Activated CD8-positive, alpha-beta memory T cell treated with anti-CD3 and anti-CD28 coated beads, Interleukin-2, amount 50 U/mL, for 1 hour (primary cell): ENCODE data around the gene KIF3C.
"Not testable (repeated sequence)": the region's sequence is repeated elsewhere in the genome, so short reads cannot be mapped to it uniquely, and the experiment has no call there.

Experiments
- DNase-seq: peaks from one replicate; pipeline ENCODE4 v3.0.0-alpha.2; 2020; ENCODE audit errors: extremely low read depth

The KIF3C gene

GRCh38 chr2:25999406-25999805 lies 17.1 kb upstream of the KIF3C start:
- not testable (repeated sequence) for DNase-seq

- not testable (repeated sequence) for DNase-seq
Observed at GRCh38 chr2:25998816-25999383, 16.6 kb upstream of the KIF3C start.

GRCh38 chr2:25996844-25997243 lies 14.5 kb upstream of the KIF3C start:
- no peak for DNase-seq

- no peak for DNase-seq
Observed at GRCh38 chr2:25994509-25994908, 12.2 kb upstream of the KIF3C start.

GRCh38 chr2:25993049-25993448 lies 10.8 kb upstream of the KIF3C start:
- no peak for DNase-seq

GRCh38 chr2:25992556-25992955 lies 10.3 kb upstream of the KIF3C start:
- DNase-seq = no peak

- no peak for DNase-seq
Observed at GRCh38 chr2:25991965-25992364, 9.7 kb upstream of the KIF3C start.

GRCh38 chr2:25989154-25989553 lies 6.9 kb upstream of the KIF3C start:
- no peak for DNase-seq

GRCh38 chr2:25988134-25988533 lies 5.8 kb upstream of the KIF3C start:
- DNase-seq = no peak

- no peak for DNase-seq
Observed at GRCh38 chr2:25983735-25984134, 1.4 kb upstream of the KIF3C start.

GRCh38 chr2:25982968-25983280 lies 627 bp upstream of the KIF3C start:
- DNase-seq = no peak

- no peak for DNase-seq
Observed at GRCh38 chr2:25981596-25982272, 563 bp downstream of the KIF3C start.

- DNase-seq = no peak
Observed at GRCh38 chr2:25980951-25981350, 1.3 kb downstream of the KIF3C start.

- DNase-seq = no peak
Observed at GRCh38 chr2:25980076-25980887, 2.0 kb downstream of the KIF3C start.

- DNase-seq = no peak
Observed at GRCh38 chr2:25979001-25979400, 3.3 kb downstream of the KIF3C start.

GRCh38 chr2:25977768-25978167 lies 4.5 kb downstream of the KIF3C start:
- DNase-seq = no peak

- no peak for DNase-seq
Observed at GRCh38 chr2:25976983-25977741, 5.1 kb downstream of the KIF3C start.

- DNase-seq = no peak
Observed at GRCh38 chr2:25972049-25972823, 10.1 kb downstream of the KIF3C start.

- no peak for DNase-seq
Observed at GRCh38 chr2:25971596-25971995, 10.7 kb downstream of the KIF3C start.

GRCh38 chr2:25966531-25967270 lies 15.6 kb downstream of the KIF3C start:
- DNase-seq = no peak

- no peak for DNase-seq
Observed at GRCh38 chr2:25964891-25965290, 17.4 kb downstream of the KIF3C start.
